HEK293 (cell line): Measurements from ENCODE around the gene PLEKHJ1.
A peak's percentile ranks its signal among the peaks of the same experiment; 100 is the strongest.

ENCODE experiments used
- CTCF ChIA-PET: fragments of 350-600 bp; formaldehyde crosslinking; extraction: SDS; loops from one replicate; lab custom pipeline; 2021; ENCODE audit warnings: antibody characterized with exemption; lab: Yijun Ruan, JAX
- POLR2A ChIA-PET: fragments of 300-600 bp; formaldehyde crosslinking; extraction: SDS; loops from one replicate; lab custom pipeline; 2020; ENCODE audit warnings: antibody characterized with exemption, inconsistent platforms; lab: Yijun Ruan, JAX
- H3K27ac ChIP-seq: fragments of 200-500 bp; sonication (Bioruptor generic); 2 replicates; pipeline ENCODE4 v1.5.1; 2014; ENCODE audit warnings: low read depth, low read length, control low read depth, inconsistent platforms; ENCODE audit errors: extremely low read depth
- H3K36me3 ChIP-seq, 2 experiments: fragments of 200-500 bp in 1 of 2; sonication (Bioruptor generic) in 1 of 2; 1 replicate in 1 of 2; 2 replicates in 1 of 2; pipeline ENCODE4 v1.5.1; 2014 to 2017; ENCODE audit warnings: inconsistent platforms in 2 of 2, low read length in 2 of 2; ENCODE audit not compliant: control insufficient read depth in 2 of 2, insufficient read depth in 1 of 2
- H3K4me1 ChIP-seq: fragments of 200-500 bp; sonication (Bioruptor generic); 2 replicates; pipeline ENCODE4 v1.5.1; 2014; ENCODE audit warnings: mild to moderate bottlenecking, low read length, inconsistent platforms; ENCODE audit not compliant: control insufficient read depth, insufficient read depth
- H3K4me3 ChIP-seq: 2 replicates; pipeline ENCODE4 v1.5.1; 2011; ENCODE audit warnings: low read depth, mild to moderate bottlenecking, control low read depth, low read length, moderate library complexity
- H3K9me3 ChIP-seq: fragments of 200-500 bp; sonication (Bioruptor generic); 2 replicates; pipeline ENCODE4 v1.5.1; 2014; ENCODE audit warnings: low read depth, low read length, inconsistent platforms; ENCODE audit not compliant: control insufficient read depth, insufficient read depth
- EGR2 ChIP-seq: fragments of 450-650 bp; formaldehyde crosslinking; IDR thresholded peaks from 2 replicates; pipeline ENCODE4 v1.5.1; 2016; ENCODE audit warnings: low read depth, missing biosample characterization, missing genetic modification characterization
- KLF10 ChIP-seq: fragments of 450-650 bp; IDR thresholded peaks from 2 replicates; pipeline ENCODE4 v1.5.1; 2018; ENCODE audit warnings: missing biosample characterization, mild to moderate bottlenecking, missing genetic modification characterization
- ZNF140 ChIP-seq: fragments of 450-650 bp; formaldehyde crosslinking; IDR thresholded peaks from 2 replicates; pipeline ENCODE4 v1.5.1; 2016; ENCODE audit warnings: missing biosample characterization, missing genetic modification characterization
- ZNF146 ChIP-seq: fragments of 450-650 bp; formaldehyde crosslinking; IDR thresholded peaks from 2 replicates; pipeline ENCODE4 v1.5.1; 2016; ENCODE audit warnings: missing biosample characterization, missing genetic modification characterization
- ZNF169 ChIP-seq: fragments of 450-650 bp; formaldehyde crosslinking; IDR thresholded peaks from 2 replicates; pipeline ENCODE4 v1.5.1; 2016; ENCODE audit warnings: missing biosample characterization, missing genetic modification characterization
- ZNF174 ChIP-seq: fragments of 450-650 bp; formaldehyde crosslinking; IDR thresholded peaks from 2 replicates; pipeline ENCODE4 v1.5.0; 2017; ENCODE audit warnings: missing biosample characterization, mild to moderate bottlenecking, missing genetic modification characterization
- ZNF175 ChIP-seq: fragments of 450-650 bp; formaldehyde crosslinking; IDR thresholded peaks from 2 replicates; pipeline ENCODE4 v1.5.1; 2016; ENCODE audit warnings: missing biosample characterization, missing genetic modification characterization
- ZNF19 ChIP-seq: fragments of 450-650 bp; formaldehyde crosslinking; IDR thresholded peaks from 2 replicates; pipeline ENCODE4; 2016; ENCODE audit warnings: missing biosample characterization, missing genetic modification characterization, low read depth
- ZNF239 ChIP-seq: fragments of 450-650 bp; formaldehyde crosslinking; IDR thresholded peaks from 2 replicates; pipeline ENCODE4 v1.5.1; 2016; ENCODE audit warnings: missing biosample characterization, missing genetic modification characterization
- ZNF266 ChIP-seq: fragments of 450-650 bp; formaldehyde crosslinking; IDR thresholded peaks from 2 replicates; pipeline ENCODE4 v1.5.1; 2016; ENCODE audit warnings: missing biosample characterization, missing genetic modification characterization, low read depth
- ZNF292 ChIP-seq: fragments of 450-650 bp; formaldehyde crosslinking; IDR thresholded peaks from 2 replicates; pipeline ENCODE4 v1.5.1; 2016; ENCODE audit warnings: low read depth, missing biosample characterization, missing genetic modification characterization, borderline replicate concordance
- ZNF324 ChIP-seq: fragments of 450-650 bp; formaldehyde crosslinking; IDR thresholded peaks from 2 replicates; pipeline ENCODE4 v1.5.1; 2016; ENCODE audit warnings: missing biosample characterization, missing genetic modification characterization
- ZNF341 ChIP-seq: fragments of 450-650 bp; formaldehyde crosslinking; IDR thresholded peaks from 2 replicates; pipeline ENCODE4; 2016; ENCODE audit warnings: low read depth, missing biosample characterization, missing genetic modification characterization
- ZNF350 ChIP-seq: fragments of 450-650 bp; formaldehyde crosslinking; IDR thresholded peaks from 2 replicates; pipeline ENCODE4 v1.5.0; 2017; ENCODE audit warnings: missing biosample characterization, mild to moderate bottlenecking, missing genetic modification characterization
- ZNF391 ChIP-seq: fragments of 450-650 bp; formaldehyde crosslinking; IDR thresholded peaks from 2 replicates; pipeline ENCODE4 v1.5.1; 2016; ENCODE audit warnings: low read depth, missing biosample characterization, missing genetic modification characterization, borderline replicate concordance
- ZNF416 ChIP-seq: fragments of 450-650 bp; formaldehyde crosslinking; IDR thresholded peaks from 2 replicates; pipeline ENCODE4 v1.5.1; 2016; ENCODE audit warnings: missing biosample characterization, missing genetic modification characterization
- ZNF433 ChIP-seq: fragments of 450-650 bp; formaldehyde crosslinking; IDR thresholded peaks from 2 replicates; pipeline ENCODE4 v1.5.1; 2016; ENCODE audit warnings: missing biosample characterization, missing genetic modification characterization, low read depth
- ZNF510 ChIP-seq: fragments of 450-650 bp; formaldehyde crosslinking; IDR thresholded peaks from 2 replicates; pipeline ENCODE4 v1.5.1; 2018; ENCODE audit warnings: mild to moderate bottlenecking, missing genetic modification characterization, missing biosample characterization; ENCODE audit not compliant: insufficient replicate concordance
- ZNF600 ChIP-seq: fragments of 450-650 bp; formaldehyde crosslinking; IDR thresholded peaks from 2 replicates; pipeline ENCODE4 v1.5.1; 2016; ENCODE audit warnings: missing biosample characterization, missing genetic modification characterization
- ZNF623 ChIP-seq: fragments of 450-650 bp; formaldehyde crosslinking; IDR thresholded peaks from 2 replicates; pipeline ENCODE4 v1.5.1; 2016; ENCODE audit warnings: missing biosample characterization, missing genetic modification characterization
- ZNF626 ChIP-seq: fragments of 450-650 bp; sonication (Bioruptor Pico); formaldehyde crosslinking; IDR thresholded peaks from 2 replicates; pipeline ENCODE4 v1.5.1; 2018; ENCODE audit warnings: missing biosample characterization, missing genetic modification characterization, inconsistent platforms
- ZNF677 ChIP-seq: fragments of 450-650 bp; IDR thresholded peaks from 2 replicates; pipeline ENCODE4 v1.5.0; 2018; ENCODE audit warnings: missing biosample characterization, mild to moderate bottlenecking, missing genetic modification characterization, moderate library complexity
- ZNF768 ChIP-seq: fragments of 450-650 bp; formaldehyde crosslinking; IDR thresholded peaks from 2 replicates; pipeline ENCODE4 v1.5.1; 2018; ENCODE audit warnings: missing biosample characterization, mild to moderate bottlenecking, missing genetic modification characterization
- ZXDB ChIP-seq: fragments of 450-650 bp; formaldehyde crosslinking; IDR thresholded peaks from 2 replicates; pipeline ENCODE4 v1.5.1; 2016; ENCODE audit warnings: missing biosample characterization, missing genetic modification characterization
- TF ChIP-seq, protein P1 (sequence below): fragments of 450-650 bp; formaldehyde crosslinking; IDR thresholded peaks from 2 replicates; pipeline ENCODE4 v1.5.1; 2016; ENCODE audit warnings: missing biosample characterization, missing genetic modification characterization
- TF ChIP-seq, protein P2 (sequence below): fragments of 450-650 bp; formaldehyde crosslinking; IDR thresholded peaks from 2 replicates; pipeline ENCODE4 v1.5.1; 2017; ENCODE audit warnings: missing biosample characterization, missing genetic modification characterization
- TF ChIP-seq, protein P3 (sequence below): fragments of 450-650 bp; formaldehyde crosslinking; IDR thresholded peaks from 2 replicates; pipeline ENCODE4 v1.5.1; 2016; ENCODE audit warnings: missing biosample characterization, missing genetic modification characterization
- TF ChIP-seq, protein P4 (sequence below): fragments of 450-650 bp; formaldehyde crosslinking; IDR thresholded peaks from 2 replicates; pipeline ENCODE4 v1.5.1; 2017; ENCODE audit warnings: missing biosample characterization, missing genetic modification characterization
- TF ChIP-seq, protein P5 (sequence below): IDR thresholded peaks from 2 replicates; pipeline ENCODE4 v1.6.1; 2011; ENCODE audit warnings: mild to moderate bottlenecking, low read depth, low read length, borderline replicate concordance
- TF ChIP-seq, protein P6 (sequence below): fragments of 450-650 bp; formaldehyde crosslinking; IDR thresholded peaks from 2 replicates; pipeline ENCODE4 v1.5.1; 2016; ENCODE audit warnings: missing biosample characterization, missing genetic modification characterization, borderline replicate concordance

Gene PLEKHJ1

DNA sequence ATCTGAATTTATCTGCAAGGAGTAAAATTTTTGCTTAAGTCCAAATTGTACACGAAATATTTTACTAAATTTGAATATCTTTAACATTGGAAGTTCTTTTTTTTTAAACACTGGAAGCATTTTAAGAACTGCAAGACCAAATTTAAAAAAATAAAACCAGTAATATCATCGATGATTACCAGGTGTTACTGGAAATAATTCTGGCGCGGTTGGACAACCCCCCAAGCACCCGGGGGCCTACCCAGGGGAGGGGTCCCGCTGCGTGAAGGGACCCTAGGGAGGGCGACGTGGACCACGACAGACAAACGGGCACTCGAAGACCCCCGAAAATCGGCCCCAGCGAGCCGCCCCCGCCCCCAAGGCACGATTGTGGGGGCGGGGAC, 32.7 kb upstream of the PLEKHJ1 start:
- peaks cover 6 to 22% of the 10 kb centered on the region in 2 experiments; a peak in 2 of 3 replicates for H3K36me3 ChIP-seq
- H3K4me1 ChIP-seq: 0 out of 2 replicates have a peak, but pooled peaks cover 5% of the 10 kb centered on the region
- CTCF ChIA-PET: no interaction called here
- POLR2A ChIA-PET: no interaction called here
- no peaks in the 10 kb centered on the region for H3K9me3 ChIP-seq
- peak overlapping the region; percentile 78 for H3K4me3 ChIP-seq
- peak overlapping the region; percentile 42; the same call in 1 of the 2 replicates for H3K27ac ChIP-seq
- no peak for TF ChIP-seq ZXDB (tag by site-specific recombination)
- TF ChIP-seq, protein P1, sequence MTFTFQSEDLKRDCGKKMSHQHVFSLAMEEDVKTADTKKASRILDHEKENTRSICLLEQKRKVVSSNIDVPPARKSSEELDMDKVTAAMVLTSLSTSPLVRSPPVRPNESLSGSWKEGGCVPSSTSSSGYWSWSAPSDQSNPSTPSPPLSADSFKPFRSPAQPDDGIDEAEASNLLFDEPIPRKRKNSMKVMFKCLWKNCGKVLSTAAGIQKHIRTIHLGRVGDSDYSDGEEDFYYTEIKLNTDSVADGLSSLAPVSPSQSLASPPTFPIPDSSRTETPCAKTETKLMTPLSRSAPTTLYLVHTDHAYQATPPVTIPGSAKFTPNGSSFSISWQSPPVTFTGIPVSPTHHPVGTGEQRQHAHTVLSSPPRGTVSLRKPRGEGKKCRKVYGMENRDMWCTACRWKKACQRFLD: no peak
- TF ChIP-seq, protein P2, sequence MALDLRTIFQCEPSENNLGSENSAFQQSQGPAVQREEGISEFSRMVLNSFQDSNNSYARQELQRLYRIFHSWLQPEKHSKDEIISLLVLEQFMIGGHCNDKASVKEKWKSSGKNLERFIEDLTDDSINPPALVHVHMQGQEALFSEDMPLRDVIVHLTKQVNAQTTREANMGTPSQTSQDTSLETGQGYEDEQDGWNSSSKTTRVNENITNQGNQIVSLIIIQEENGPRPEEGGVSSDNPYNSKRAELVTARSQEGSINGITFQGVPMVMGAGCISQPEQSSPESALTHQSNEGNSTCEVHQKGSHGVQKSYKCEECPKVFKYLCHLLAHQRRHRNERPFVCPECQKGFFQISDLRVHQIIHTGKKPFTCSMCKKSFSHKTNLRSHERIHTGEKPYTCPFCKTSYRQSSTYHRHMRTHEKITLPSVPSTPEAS (tag by site-specific recombination): no peak
- TF ChIP-seq ZNF341 (tag by site-specific recombination): no peak
- TF ChIP-seq EGR2: peak; percentile 45; the same call in 1 of the 2 replicates
- TF ChIP-seq ZNF266: no peak
- TF ChIP-seq, protein P3, sequence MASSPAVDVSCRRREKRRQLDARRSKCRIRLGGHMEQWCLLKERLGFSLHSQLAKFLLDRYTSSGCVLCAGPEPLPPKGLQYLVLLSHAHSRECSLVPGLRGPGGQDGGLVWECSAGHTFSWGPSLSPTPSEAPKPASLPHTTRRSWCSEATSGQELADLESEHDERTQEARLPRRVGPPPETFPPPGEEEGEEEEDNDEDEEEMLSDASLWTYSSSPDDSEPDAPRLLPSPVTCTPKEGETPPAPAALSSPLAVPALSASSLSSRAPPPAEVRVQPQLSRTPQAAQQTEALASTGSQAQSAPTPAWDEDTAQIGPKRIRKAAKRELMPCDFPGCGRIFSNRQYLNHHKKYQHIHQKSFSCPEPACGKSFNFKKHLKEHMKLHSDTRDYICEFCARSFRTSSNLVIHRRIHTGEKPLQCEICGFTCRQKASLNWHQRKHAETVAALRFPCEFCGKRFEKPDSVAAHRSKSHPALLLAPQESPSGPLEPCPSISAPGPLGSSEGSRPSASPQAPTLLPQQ: no peak
- no peak for TF ChIP-seq ZNF175
- TF ChIP-seq ZNF510 (tag by site-specific recombination): no peak
- no peak for TF ChIP-seq ZNF350 (tag by site-specific recombination)
- TF ChIP-seq ZNF623 (tag by site-specific recombination): no peak
- no peak for TF ChIP-seq ZNF324 (tag by site-specific recombination)
- no peak for TF ChIP-seq ZNF19 (tag by site-specific recombination)
- no peak for TF ChIP-seq ZNF416 (tag by site-specific recombination)
- no peak for TF ChIP-seq ZNF169 (tag by site-specific recombination)
- TF ChIP-seq, protein P4, sequence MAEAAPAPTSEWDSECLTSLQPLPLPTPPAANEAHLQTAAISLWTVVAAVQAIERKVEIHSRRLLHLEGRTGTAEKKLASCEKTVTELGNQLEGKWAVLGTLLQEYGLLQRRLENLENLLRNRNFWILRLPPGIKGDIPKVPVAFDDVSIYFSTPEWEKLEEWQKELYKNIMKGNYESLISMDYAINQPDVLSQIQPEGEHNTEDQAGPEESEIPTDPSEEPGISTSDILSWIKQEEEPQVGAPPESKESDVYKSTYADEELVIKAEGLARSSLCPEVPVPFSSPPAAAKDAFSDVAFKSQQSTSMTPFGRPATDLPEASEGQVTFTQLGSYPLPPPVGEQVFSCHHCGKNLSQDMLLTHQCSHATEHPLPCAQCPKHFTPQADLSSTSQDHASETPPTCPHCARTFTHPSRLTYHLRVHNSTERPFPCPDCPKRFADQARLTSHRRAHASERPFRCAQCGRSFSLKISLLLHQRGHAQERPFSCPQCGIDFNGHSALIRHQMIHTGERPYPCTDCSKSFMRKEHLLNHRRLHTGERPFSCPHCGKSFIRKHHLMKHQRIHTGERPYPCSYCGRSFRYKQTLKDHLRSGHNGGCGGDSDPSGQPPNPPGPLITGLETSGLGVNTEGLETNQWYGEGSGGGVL (tag by site-specific recombination): no peak
- no peak for TF ChIP-seq ZNF768 (tag by site-specific recombination)
- TF ChIP-seq ZNF140 (tag by site-specific recombination): no peak
- TF ChIP-seq KLF10 (tag by site-specific recombination): no peak
- TF ChIP-seq ZNF391 (tag by site-specific recombination): no peak
- no peak for TF ChIP-seq ZNF239 (tag by site-specific recombination)
- TF ChIP-seq ZNF292 (tag by site-specific recombination): no peak
- 0 out of 2 replicates have a peak, but pooled peaks have one; percentile 20 for TF ChIP-seq ZNF677 (tag by site-specific recombination)
- no peak for TF ChIP-seq ZNF626 (tag by site-specific recombination)
- no peak for TF ChIP-seq ZNF174 (tag by site-specific recombination)
- no peak for TF ChIP-seq ZNF146 (tag by site-specific recombination)
- TF ChIP-seq, protein P5, sequence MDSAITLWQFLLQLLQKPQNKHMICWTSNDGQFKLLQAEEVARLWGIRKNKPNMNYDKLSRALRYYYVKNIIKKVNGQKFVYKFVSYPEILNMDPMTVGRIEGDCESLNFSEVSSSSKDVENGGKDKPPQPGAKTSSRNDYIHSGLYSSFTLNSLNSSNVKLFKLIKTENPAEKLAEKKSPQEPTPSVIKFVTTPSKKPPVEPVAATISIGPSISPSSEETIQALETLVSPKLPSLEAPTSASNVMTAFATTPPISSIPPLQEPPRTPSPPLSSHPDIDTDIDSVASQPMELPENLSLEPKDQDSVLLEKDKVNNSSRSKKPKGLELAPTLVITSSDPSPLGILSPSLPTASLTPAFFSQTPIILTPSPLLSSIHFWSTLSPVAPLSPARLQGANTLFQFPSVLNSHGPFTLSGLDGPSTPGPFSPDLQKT: no peak
- TF ChIP-seq ZNF433: no peak
- TF ChIP-seq, protein P6, sequence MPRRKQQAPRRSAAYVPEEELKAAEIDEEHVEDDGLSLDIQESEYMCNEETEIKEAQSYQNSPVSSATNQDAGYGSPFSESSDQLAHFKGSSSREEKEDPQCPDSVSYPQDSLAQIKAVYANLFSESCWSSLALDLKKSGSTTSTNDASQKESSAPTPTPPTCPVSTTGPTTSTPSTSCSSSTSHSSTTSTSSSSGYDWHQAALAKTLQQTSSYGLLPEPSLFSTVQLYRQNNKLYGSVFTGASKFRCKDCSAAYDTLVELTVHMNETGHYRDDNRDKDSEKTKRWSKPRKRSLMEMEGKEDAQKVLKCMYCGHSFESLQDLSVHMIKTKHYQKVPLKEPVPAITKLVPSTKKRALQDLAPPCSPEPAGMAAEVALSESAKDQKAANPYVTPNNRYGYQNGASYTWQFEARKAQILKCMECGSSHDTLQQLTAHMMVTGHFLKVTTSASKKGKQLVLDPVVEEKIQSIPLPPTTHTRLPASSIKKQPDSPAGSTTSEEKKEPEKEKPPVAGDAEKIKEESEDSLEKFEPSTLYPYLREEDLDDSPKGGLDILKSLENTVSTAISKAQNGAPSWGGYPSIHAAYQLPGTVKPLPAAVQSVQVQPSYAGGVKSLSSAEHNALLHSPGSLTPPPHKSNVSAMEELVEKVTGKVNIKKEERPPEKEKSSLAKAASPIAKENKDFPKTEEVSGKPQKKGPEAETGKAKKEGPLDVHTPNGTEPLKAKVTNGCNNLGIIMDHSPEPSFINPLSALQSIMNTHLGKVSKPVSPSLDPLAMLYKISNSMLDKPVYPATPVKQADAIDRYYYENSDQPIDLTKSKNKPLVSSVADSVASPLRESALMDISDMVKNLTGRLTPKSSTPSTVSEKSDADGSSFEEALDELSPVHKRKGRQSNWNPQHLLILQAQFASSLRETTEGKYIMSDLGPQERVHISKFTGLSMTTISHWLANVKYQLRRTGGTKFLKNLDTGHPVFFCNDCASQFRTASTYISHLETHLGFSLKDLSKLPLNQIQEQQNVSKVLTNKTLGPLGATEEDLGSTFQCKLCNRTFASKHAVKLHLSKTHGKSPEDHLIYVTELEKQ (tag by site-specific recombination): no peak
- TF ChIP-seq ZNF600 (tag by site-specific recombination): no peak
